B cell (primary cell): ENCODE data around the gene AQP6. TPM values are rescaled to one million over a fixed set of nuclear protein-coding genes. Genes with fewer than 3 reads are reported as not detected.

Experiments used
- ATAC-seq: fragments of 200-7000 bp; cut with Tn5 transposase; one replicate; pipeline ENCODE4 v1.10.0; 2021; ENCODE audit warnings: low read depth, mild to moderate bottlenecking, moderate number of reproducible peaks, moderate library complexity
- CTCF ChIA-PET: fragments of 350-600 bp; sonication (Branson Sonifier 250); formaldehyde crosslinking; loops from one replicate; lab custom pipeline; 2021; ENCODE audit warnings: antibody characterized with exemption, inconsistent platforms; lab: Charles Lee
- POLR2A ChIA-PET: fragments of 350-600 bp; sonication (Branson Sonifier 250); formaldehyde crosslinking; loops from one replicate; lab custom pipeline; 2021; ENCODE audit warnings: antibody characterized with exemption; lab: Charles Lee
- DNase-seq: peaks from one replicate; pipeline ENCODE4 v3.0.0; 2013
- H2AFZ ChIP-seq: 2 replicates; pipeline ENCODE4 v1.6.1; 2012; ENCODE audit warnings: mild to moderate bottlenecking, low read depth, low read length; ENCODE audit not compliant: insufficient read depth, poor library complexity, severe bottlenecking
- H3K27ac ChIP-seq, 2 donors: 1 replicate in 1 of 2; 2 replicates in 1 of 2; pipeline ENCODE4 v1.5.1; 2012 to 2013; ENCODE audit warnings: low read length in 2 of 2, mild to moderate bottlenecking in 2 of 2, moderate library complexity in 1 of 2
- H3K27me3 ChIP-seq, 4 experiments: fragments of 200-600 bp in 1 of 4; sonication (generic) in 1 of 4; replicated peaks in 1 of 4; 1 replicate in 2 of 4; 2 replicates in 2 of 4; pipeline versions ENCODE4 v1.6.1 to v1.7.0; 2013 to 2016; ENCODE audit warnings: low read length in 3 of 4, mild to moderate bottlenecking in 2 of 4, mixed read lengths in 1 of 4, moderate library complexity in 1 of 4; ENCODE audit not compliant: insufficient read depth in 4 of 4, control insufficient read depth in 3 of 4; ENCODE audit errors: control extremely low read depth in 1 of 4
- H3K36me3 ChIP-seq, 2 experiments: replicated peaks in 1 of 2; 1 replicate in 1 of 2; 2 replicates in 1 of 2; pipeline versions ENCODE4 v1.6.1 to v1.7.1; 2013; ENCODE audit warnings: low read length in 1 of 2; ENCODE audit not compliant: insufficient read depth in 2 of 2, control insufficient read depth in 1 of 2; ENCODE audit errors: control extremely low read depth in 1 of 2, extremely low read depth in 1 of 2
- H3K4me1 ChIP-seq, 2 donors: fragments of 200-600 bp in 1 of 2; sonication (generic) in 1 of 2; 1 replicate in 1 of 2; 2 replicates in 1 of 2; pipeline versions ENCODE4 v1.5.1 to v1.6.1; 2013 to 2017; ENCODE audit warnings: low read length in 2 of 2; ENCODE audit not compliant: control insufficient read depth in 2 of 2, insufficient read depth in 2 of 2
- H3K4me2 ChIP-seq: replicated peaks from 2 replicates; pipeline ENCODE3; 2012; ENCODE audit warnings: mild to moderate bottlenecking, low read depth, low read length; ENCODE audit not compliant: poor library complexity, severe bottlenecking
- H3K4me3 ChIP-seq, 5 experiments: fragments of 200-600 bp in 1 of 5; sonication (generic) in 1 of 5; 1 replicate in 3 of 5; 2 replicates in 2 of 5; pipeline versions ENCODE4 v1.5.1 to v1.7.0; 2011 to 2016; ENCODE audit warnings: low read length in 4 of 5, mild to moderate bottlenecking in 4 of 5, low read depth in 2 of 5, control low read depth in 1 of 5, moderate library complexity in 1 of 5; ENCODE audit not compliant: insufficient read depth in 1 of 5; ENCODE audit errors: control extremely low read depth in 1 of 5, extremely low read depth in 1 of 5
- H3K79me2 ChIP-seq: fragments of 200-600 bp; sonication (generic); one replicate; pipeline ENCODE4 v1.6.0; 2016; ENCODE audit warnings: low read length; ENCODE audit not compliant: control insufficient read depth, insufficient read depth
- H3K9ac ChIP-seq: fragments of 200-600 bp; sonication (generic); 2 replicates; pipeline ENCODE4 v1.6.1; 2017; ENCODE audit warnings: mild to moderate bottlenecking, low read length, moderate library complexity
- H3K9me3 ChIP-seq, 3 donors: one replicate each; pipeline versions ENCODE4 v1.6.1 to v1.7.1; 2013; ENCODE audit warnings: low read length in 2 of 3; ENCODE audit not compliant: control insufficient read depth in 2 of 3, insufficient read depth in 1 of 3; ENCODE audit errors: control extremely low read depth in 1 of 3
- H4K20me1 ChIP-seq: 2 replicates; pipeline ENCODE4 v1.6.0; 2012; ENCODE audit warnings: mild to moderate bottlenecking, low read length; ENCODE audit not compliant: insufficient read depth, control insufficient read depth, poor library complexity, severe bottlenecking
- H3K27ac Mint-ChIP-seq: one replicate; pipeline ENCODE4 v1.8.0; 2021; ENCODE audit warnings: mixed read lengths
- H3K27me3 Mint-ChIP-seq: one replicate; pipeline ENCODE4 v1.8.0; 2021; ENCODE audit warnings: mixed read lengths
- H3K4me1 Mint-ChIP-seq: one replicate; pipeline ENCODE4 v1.8.0; 2021; ENCODE audit warnings: mixed read lengths
- H3K4me3 Mint-ChIP-seq: one replicate; pipeline ENCODE4 v1.8.0; 2021; ENCODE audit warnings: mixed read lengths
- H3K9me3 Mint-ChIP-seq: one replicate; pipeline ENCODE4 v1.8.0; 2022; ENCODE audit warnings: mixed read lengths; ENCODE audit not compliant: insufficient read depth
- EZH2 ChIP-seq: IDR thresholded peaks from 2 replicates; pipeline ENCODE4 v1.6.1; 2012; ENCODE audit warnings: borderline replicate concordance, low read depth, mild to moderate bottlenecking, moderate library complexity, low read length; ENCODE audit not compliant: insufficient read depth, poor library complexity, severe bottlenecking
- WGBS: methylation state at CpG from one replicate; pipeline ENCODE4 v1.1.5; 2013; ENCODE audit warnings: missing lambda C conversion rate; ENCODE audit not compliant: insufficient coverage; 5-methylcytosine and 5-hydroxymethylcytosine counted together
- intact Hi-C: fragments of 100-400 bp; cut with micrococcal nuclease; formaldehyde crosslinking; loops from one replicate; pipeline ENCODE4 v1.10.0; 2022
- polyA plus RNA-seq: library from polyadenylated mRNA; depleted of rRNA; stranded (reverse); fragments of >200 nt; gene quantifications from 2 replicates; pipeline ENCODE4 v1.2.3, GENCODE V29; 2012
- total RNA-seq, 2 donors: library from RNA; stranded (reverse); fragments of 120-200 nt in 1 of 2; gene quantifications; 1 replicate in 1 of 2; 2 replicates in 1 of 2; pipeline versions ENCODE4 v1.2.3 to v1.2.4, GENCODE V29; 2013 to 2022
- TF ChIP-seq, protein P1 (sequence below): fragments of 200-600 bp; IDR thresholded peaks from one replicate; pipeline ENCODE4 v1.8.0; 2022; ENCODE audit warnings: antibody characterized with exemption, mild to moderate bottlenecking

Gene AQP6
- total and polyA plus RNA-seq, 2 donors (not counting 1 experiment from before 2014, with no cell fraction given): not detected

DNA sequence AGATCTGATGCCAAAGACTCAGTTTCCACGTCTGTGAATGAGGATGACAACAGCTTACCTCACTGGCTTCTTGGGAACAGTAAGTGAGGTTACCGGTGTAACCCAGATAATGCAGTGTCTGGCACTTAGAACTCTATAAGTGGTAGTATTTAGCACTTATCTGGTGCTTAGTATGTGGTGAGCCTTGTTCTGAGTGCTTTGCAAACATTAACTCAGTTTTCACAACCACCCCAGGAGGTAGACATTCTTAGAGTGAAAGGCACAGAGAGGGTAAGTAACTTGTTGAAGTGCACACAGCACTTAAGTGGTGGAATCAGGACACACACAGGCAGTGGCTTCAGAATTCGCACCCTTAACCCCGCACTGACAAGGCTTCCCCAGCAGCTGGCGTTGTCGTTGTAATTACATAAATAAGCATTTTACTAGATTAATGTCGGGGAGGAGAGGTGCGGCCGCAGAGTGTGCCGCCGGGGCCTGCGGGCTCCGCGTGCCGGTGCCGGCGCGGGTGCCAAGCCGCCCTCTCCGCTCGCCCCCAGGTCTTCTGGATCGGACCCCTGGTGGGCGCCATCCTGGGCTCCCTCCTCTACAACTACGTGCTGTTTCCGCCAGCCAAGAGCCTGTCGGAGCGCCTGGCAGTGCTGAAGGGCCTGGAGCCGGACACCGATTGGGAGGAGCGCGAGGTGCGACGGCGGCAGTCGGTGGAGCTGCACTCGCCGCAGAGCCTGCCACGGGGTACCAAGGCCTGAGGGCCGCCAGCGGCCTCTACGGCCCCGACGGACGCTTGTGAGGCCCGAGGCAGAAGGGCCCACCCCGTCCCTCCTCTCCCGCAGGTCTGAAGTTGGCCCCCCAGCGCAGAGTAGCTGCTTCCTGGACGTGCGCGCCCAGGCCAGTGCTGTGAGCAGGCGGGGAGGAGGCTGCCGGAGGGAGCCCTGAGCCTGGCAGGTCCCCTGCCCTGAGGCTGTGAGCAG, 17.6 kb upstream of the AQP6 start:
- Histone ChIP-seq H3K4me1 (peaks cover 3 to 8% of the 10 kb centered on the region in 2 donors), H4K20me1 (no peaks in the 10 kb centered on the region), H3K4me2 (peak overlapping the region; percentile 8), H2AFZ (no peak overlapping the region), H3K27ac (no peak overlapping the region), H3K9me3 (peaks cover 0 to 2% (median 0%) of the 10 kb centered on the region in 3 donors), H3K36me3 (no peaks in the 10 kb centered on the region), H3K9ac (no peak overlapping the region), H3K79me2 (no peaks in the 10 kb centered on the region), H3K4me3 (no peak overlapping the region), H3K27me3 (peaks cover 0 to 69% (median 19%) of the 10 kb centered on the region in 4 experiments)
- DNase-seq: no peak
- Mint-ChIP-seq H3K9me3 (no peaks in the 10 kb centered on the region), H3K4me1 (peaks cover 3% of the 10 kb centered on the region), H3K27ac (no peak overlapping the region), H3K27me3 (peaks cover 57% of the 10 kb centered on the region), H3K4me3 (no peak overlapping the region)
- intact Hi-C loops: no loop called here
- WGBS: 13% methylated on average over 44 of the region's 53 CpGs
- ChIA-PET CTCF (interaction anchor here (1.6 to 2.0 kb wide), 2 partner anchors 10 to 12 kb away, joined by 6 read pairs; no protein-coding TSS in a partner anchor), POLR2A (no interaction called here)
- TF ChIP-seq, protein P1, sequence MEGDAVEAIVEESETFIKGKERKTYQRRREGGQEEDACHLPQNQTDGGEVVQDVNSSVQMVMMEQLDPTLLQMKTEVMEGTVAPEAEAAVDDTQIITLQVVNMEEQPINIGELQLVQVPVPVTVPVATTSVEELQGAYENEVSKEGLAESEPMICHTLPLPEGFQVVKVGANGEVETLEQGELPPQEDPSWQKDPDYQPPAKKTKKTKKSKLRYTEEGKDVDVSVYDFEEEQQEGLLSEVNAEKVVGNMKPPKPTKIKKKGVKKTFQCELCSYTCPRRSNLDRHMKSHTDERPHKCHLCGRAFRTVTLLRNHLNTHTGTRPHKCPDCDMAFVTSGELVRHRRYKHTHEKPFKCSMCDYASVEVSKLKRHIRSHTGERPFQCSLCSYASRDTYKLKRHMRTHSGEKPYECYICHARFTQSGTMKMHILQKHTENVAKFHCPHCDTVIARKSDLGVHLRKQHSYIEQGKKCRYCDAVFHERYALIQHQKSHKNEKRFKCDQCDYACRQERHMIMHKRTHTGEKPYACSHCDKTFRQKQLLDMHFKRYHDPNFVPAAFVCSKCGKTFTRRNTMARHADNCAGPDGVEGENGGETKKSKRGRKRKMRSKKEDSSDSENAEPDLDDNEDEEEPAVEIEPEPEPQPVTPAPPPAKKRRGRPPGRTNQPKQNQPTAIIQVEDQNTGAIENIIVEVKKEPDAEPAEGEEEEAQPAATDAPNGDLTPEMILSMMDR: no peak
- no peak for TF ChIP-seq EZH2
- no peak for ATAC-seq
